HG03159 (cell line): ENCODE results near the gene TFRC.
"Not testable (repeated sequence)": the region's sequence is repeated elsewhere in the genome, so short reads cannot be mapped to it uniquely, and the experiment has no call there.

Experiments
- ATAC-seq: cut with Tn5 transposase; IDR thresholded peaks from one replicate; pipeline ENCODE4 v1.9.1; 2021; ENCODE audit warnings: mild to moderate bottlenecking, moderate library complexity; ENCODE audit not compliant: unreplicated experiment

Gene TFRC

GRCh38 chr3:196007744-196008335 lies 74.0 kb downstream of the TFRC start:
- no peak for ATAC-seq

GRCh38 chr3:196005338-196005737 lies 76.6 kb downstream of the TFRC start:
- ATAC-seq: not testable (repeated sequence)

DNA sequence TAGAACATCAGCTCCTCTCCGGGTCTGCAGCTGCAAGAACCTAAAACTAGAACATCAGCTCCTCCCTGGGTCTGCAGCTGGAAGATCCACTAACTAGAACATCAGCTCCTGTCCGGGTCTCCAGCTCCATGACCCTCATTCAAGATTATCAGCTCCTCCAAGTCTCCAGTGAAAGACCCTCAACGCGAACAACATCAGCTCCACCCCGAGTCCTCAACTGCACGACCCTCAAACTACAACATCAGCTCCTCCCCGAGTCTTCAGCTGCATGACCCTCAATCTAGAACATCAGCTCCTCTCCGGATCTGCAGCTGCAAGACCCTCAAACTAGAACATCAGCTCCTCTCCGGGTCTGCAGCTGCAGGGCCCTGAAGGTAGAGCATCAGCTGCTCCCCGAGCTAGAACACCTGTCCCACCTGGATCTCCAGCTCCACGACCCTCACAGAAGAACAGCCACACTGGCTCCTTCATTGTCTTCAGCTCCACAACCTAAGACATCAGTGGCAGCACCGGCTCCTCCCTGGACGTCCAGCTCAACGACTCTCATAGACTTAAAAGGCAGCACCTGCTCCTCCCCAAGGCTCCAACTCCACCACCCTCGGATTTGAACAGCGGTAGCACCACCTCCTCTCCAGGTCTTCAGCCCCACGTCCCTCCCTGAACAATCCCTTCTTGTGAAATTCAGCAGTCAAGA lies 77.4 kb downstream of the TFRC start:
- ATAC-seq: not testable (repeated sequence)

GRCh38 chr3:196003611-196004010 lies 78.3 kb downstream of the TFRC start:
- ATAC-seq: no peak

- not testable (repeated sequence) for ATAC-seq
Observed at GRCh38 chr3:196002721-196003120, 79.2 kb downstream of the TFRC start.

GRCh38 chr3:196001240-196001639 lies 80.7 kb downstream of the TFRC start:
- ATAC-seq: not testable (repeated sequence)

DNA sequence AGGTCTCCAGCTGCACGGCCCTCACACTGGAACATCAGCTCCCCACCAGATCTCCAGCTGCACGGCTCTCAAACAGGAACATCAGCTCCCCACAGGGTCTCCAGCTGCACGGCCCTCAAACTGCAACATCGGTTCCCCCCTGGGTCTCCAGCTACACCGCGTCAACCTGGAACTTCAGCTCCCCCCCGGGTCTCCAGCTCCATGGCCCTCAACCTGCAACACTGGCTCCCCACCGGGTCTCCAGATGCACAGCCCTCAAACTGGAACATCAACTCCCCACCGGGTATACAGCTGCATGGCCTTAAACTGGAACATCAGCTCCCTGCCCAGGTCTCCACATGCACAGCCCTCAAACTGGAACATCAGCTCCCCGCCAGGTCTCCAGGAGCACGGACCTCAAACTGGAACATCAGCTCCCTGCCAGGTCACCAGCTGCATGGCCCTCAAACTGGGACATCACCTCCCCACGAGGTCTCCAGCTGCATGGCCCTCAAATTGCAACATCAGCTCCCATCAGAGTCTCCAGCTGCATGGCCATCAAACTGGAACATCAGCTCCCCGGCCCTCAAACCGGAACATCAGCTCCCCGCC lies 81.4 kb downstream of the TFRC start:
- ATAC-seq: not testable (repeated sequence)

DNA sequence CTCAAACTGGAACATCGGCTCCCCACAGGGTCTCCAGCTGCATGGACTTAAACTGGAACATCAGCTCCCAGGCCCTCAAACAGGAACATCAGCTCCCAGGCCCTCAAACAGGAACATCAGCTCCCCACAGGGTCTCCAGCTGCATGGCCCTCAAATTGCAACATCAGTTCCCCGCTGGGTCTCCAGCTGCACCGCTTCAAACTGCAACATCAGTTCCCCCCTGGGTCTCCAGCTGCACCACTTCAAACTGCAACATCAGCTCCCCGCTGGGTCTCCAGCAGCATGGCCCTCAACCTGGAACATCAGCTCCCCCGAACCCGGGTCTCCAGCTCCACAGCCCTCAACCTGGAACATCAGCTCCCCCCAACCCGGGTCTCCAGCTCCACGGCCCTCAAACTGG lies 82.0 kb downstream of the TFRC start:
- no peak for ATAC-seq
